Measurements from ENCODE around the gene DOCK4.

DNA sequence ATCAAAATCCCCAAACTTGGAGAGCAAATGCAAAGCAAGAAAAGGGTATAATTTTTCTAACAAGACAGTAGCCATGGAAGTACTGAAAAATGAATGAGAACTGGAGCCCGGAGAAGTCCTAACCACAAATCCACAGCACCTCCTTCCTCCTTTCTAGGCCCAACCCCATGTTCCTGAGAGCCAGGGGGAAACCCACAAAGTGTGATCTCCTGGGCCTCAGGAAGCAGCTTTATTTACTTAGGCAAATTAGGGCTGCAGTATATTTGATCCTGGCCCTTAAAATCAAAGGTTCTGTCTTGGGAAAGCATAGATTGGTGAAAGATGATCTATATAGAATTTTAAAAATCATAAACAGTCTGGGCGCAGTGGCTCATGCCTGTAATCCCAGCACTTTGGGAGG is 103.0 kb downstream of the DOCK4 start:
- TF ChIP-seq CTCF (IDR thresholded peaks at IDR 0.05; ENCODE audit: low read depth, low read length, missing input control) (no peak), RXRA (IDR thresholded peaks at IDR 0.05) (no peak), SP1 (IDR thresholded peaks at IDR 0.05) (no peak), GABPA (IDR thresholded peaks at IDR 0.05 in 1 of 2, conservative IDR thresholded peaks at IDR 0.05 in 1 of 2) (no peak), YY1 (IDR thresholded peaks at IDR 0.05) (no peak), MAX (IDR thresholded peaks at IDR 0.05) (no peak), EGR1 (IDR thresholded peaks at IDR 0.05; ENCODE audit: low read depth in 2 of 2) (no peak), JUND (IDR thresholded peaks at IDR 0.05) (no peak), TAF1 (conservative IDR thresholded peaks at IDR 0.05) (no peak), HNF4A (conservative IDR thresholded peaks at IDR 0.05) (no peak)
- TF ChIP-seq, protein P1, sequence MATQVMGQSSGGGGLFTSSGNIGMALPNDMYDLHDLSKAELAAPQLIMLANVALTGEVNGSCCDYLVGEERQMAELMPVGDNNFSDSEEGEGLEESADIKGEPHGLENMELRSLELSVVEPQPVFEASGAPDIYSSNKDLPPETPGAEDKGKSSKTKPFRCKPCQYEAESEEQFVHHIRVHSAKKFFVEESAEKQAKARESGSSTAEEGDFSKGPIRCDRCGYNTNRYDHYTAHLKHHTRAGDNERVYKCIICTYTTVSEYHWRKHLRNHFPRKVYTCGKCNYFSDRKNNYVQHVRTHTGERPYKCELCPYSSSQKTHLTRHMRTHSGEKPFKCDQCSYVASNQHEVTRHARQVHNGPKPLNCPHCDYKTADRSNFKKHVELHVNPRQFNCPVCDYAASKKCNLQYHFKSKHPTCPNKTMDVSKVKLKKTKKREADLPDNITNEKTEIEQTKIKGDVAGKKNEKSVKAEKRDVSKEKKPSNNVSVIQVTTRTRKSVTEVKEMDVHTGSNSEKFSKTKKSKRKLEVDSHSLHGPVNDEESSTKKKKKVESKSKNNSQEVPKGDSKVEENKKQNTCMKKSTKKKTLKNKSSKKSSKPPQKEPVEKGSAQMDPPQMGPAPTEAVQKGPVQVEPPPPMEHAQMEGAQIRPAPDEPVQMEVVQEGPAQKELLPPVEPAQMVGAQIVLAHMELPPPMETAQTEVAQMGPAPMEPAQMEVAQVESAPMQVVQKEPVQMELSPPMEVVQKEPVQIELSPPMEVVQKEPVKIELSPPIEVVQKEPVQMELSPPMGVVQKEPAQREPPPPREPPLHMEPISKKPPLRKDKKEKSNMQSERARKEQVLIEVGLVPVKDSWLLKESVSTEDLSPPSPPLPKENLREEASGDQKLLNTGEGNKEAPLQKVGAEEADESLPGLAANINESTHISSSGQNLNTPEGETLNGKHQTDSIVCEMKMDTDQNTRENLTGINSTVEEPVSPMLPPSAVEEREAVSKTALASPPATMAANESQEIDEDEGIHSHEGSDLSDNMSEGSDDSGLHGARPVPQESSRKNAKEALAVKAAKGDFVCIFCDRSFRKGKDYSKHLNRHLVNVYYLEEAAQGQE (IDR thresholded peaks at IDR 0.05) = no peak
- TF ChIP-seq, protein P2, sequence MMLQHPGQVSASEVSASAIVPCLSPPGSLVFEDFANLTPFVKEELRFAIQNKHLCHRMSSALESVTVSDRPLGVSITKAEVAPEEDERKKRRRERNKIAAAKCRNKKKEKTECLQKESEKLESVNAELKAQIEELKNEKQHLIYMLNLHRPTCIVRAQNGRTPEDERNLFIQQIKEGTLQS (IDR thresholded peaks at IDR 0.05) = no peak

All from liver (tissue), 3 donors.